Activated T-cell treated with anti-CD3 and anti-CD28 coated beads for 24 hours (primary cell): ENCODE results near the gene LILRB1.
"Not testable (repeated sequence)": the region's sequence is repeated elsewhere in the genome, so short reads cannot be mapped to it uniquely, and the experiment has no call there.

Experiments used
- DNase-seq: peaks from one replicate; pipeline ENCODE4 v3.0.0-alpha.2; 2020; ENCODE audit warnings: low read depth

Gene LILRB1

GRCh38 chr19:54662730-54663129, 32.4 kb downstream of the LILRB1 start, which contains the start of gene LILRB4:
Gene LILRB4 (plus strand): TSS chr19:54662985. CDS start chr19:54663034, 49 bp downstream.
- DNase-seq: no peak

GRCh38 chr19:54665530-54665929, 35.2 kb downstream of the LILRB1 start:
- DNase-seq: no peak

- no peak for DNase-seq
Observed at GRCh38 chr19:54667217-54667616, 36.9 kb downstream of the LILRB1 start.

DNA sequence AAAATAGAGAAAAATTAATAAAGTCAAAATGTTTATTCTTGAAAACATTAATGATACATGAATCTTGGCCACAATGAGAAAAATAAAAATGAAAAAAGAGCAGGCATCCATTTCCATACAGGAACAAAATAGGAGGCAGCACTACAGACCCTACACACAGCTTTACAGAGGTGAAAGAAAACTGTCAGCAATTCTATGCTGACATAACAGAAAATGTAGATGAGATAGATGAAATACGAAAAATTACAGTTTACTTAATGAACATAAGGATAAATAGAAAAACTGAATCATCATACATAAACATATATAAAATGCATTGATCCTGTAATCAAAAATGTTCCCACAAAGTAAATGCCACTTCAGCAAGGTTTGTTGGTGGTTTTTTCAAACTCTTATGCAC, 38.1 kb downstream of the LILRB1 start:
- no peak for DNase-seq

DNA sequence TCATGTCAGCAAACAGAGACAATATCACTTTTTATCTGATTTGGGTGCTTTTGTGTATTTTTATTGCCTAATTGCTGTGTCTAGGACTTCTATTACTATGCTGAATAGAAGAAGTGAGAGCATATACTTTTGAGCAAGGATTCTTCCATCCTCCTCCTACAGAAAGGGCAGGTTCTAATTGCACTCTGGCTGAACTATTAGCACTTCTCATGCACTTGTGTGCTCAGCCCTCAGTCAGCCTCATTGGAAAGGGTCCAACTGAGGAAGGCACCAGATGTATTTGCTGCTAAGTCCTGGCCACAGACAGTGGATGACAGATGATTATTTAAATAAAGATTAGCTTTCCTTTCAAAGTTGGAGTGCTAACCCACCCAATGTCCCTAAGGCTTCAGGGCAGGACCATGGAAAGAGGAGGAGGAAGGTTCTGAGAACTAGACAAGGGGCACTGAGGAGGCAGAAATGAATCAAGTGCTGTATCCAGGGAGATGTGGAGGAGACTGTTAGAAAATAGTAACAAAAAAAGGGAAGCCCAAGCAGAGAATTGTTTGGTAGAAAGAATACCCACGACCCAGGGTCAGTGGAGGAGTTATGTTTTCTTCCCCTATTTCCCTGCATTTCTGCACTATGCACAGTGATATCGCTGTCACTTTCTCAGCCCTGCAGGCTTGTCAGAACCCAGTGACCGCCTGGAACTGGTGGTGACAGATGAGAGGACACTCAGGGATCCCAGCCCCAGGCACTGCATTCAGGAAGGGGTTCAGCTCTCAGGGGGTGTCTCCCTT, 40.5 kb downstream of the LILRB1 start:
- DNase-seq: no peak

DNA sequence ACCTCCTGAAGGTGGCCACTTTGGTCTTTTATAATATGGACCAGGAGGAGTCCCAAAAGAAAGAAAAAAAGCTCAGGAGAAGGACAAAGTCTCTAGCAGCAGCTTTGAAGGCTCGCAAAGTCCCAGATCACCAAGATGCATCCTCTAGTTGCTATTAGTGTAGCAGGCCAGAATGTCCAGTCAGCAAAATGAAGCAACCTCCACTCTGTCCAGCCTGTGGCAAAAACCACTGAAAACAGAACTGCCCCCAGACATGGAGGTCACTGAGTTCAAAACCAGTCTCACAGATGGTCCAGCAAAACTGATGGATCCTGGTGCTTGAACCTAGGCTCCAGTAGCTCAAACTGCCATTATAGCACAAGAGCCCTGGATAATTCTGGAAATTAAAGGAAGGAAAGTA, 42.9 kb downstream of the LILRB1 start:
- no peak for DNase-seq

DNA sequence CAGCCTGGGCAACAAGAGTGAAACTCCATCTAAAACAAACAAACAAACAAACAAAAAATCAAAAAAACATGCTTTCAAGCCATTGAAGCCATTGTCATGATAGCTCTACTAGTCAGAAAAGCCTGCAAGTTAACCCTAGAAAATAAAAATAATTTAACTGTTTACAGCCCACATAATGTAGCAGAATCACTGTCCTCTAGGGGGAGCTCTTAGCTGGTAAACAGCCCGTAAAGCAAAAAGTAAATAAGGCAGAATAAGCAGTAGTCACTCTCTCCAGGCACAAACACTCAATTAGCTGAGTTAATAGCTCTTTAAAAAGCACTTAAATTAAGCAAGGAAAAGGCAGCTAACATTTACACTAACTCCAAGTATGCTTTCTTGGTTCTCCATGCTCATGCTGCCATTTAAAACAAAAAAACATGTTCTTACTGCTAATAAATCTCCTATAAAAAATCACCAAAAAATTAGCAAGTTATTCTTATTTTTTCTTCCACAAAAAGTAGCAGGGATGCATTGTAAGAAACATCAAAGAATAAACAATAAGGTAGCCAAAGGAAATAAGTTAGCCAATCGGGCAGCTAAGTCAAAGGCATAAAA, 43.8 kb downstream of the LILRB1 start:
- no peak for DNase-seq

DNA sequence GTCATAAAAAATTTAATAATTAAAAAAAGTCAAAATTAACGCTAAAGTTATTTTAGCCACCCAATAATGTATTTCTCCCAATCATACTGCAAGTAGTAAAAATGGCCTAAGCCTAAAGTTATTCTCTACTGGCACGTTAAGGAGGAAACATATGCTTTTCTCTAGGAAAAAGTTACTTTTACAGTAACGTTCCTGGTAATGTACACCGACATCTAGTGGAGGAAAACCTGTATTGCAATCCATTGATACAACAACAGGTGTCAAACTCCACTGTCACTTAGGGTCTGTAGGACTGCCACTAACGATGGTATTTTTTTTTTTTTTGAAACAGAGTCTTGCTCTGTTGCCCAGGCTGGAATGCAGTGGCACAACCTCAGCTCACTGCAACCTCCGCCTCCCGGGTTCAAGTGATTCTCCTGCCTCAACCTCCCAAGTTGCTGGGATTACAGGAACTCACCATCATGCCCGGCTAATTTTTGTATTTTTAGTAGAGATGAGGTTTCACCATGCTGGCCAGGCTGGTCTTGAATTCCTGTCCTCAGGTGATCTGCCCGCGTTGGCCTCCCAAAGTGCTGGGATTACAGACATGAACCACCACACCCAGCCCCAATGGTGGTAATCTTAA, 46.0 kb downstream of the LILRB1 start:
- DNase-seq: not testable (repeated sequence)

GRCh38 chr19:54677217-54677616, 46.9 kb downstream of the LILRB1 start:
- no peak for DNase-seq

DNA sequence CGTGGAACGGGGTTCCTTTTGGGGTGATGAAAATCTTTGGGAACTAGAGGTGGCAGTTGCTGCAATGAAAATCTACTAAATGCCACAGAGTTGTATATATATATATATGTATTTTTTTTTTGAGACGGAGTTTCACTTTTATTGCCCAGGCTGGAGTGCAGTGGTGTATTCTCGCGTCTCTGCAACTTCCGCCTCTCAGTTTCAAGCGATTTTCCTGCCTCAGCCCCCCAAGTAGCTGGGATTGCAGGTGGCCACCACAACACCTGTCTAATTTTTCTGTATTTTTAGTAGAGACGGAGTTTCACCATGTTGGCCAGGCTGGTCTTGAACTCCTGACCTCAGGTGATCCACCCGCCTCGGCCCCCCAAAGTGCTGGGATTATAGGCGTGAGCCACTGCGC, 51.3 kb downstream of the LILRB1 start:
- not testable (repeated sequence) for DNase-seq

GRCh38 chr19:54682306-54682856, 52.1 kb downstream of the LILRB1 start:
- DNase-seq: no peak

DNA sequence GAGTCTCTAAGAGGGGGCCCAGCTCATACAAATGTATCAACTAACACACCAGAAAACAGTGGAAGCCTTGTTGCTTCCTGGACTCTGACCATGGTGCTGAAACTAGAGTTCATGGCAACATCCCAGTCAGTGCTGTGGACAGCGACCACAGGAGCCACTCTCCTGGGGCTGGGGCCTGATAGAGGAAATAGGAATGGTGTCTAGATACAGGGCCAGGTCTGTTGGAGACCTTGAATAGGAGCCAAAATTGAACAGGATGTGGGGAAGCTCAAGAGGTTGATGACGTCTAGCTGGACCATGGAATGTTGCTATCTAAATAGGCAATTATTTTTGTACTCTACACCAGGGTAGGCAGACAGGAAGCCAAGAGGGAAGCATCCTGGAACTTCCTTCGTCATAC, 54.2 kb downstream of the LILRB1 start:
- no peak for DNase-seq
